ENCODE measurements around the gene BRD4. TPM values are rescaled to one million over a fixed set of nuclear protein-coding genes. Genes with fewer than 3 reads are reported as not detected.
A peak's percentile ranks its signal among the peaks of the same experiment; 100 is the strongest.

The BRD4 gene
- total RNA-seq, 1 donor = 25.7 TPM

DNA sequence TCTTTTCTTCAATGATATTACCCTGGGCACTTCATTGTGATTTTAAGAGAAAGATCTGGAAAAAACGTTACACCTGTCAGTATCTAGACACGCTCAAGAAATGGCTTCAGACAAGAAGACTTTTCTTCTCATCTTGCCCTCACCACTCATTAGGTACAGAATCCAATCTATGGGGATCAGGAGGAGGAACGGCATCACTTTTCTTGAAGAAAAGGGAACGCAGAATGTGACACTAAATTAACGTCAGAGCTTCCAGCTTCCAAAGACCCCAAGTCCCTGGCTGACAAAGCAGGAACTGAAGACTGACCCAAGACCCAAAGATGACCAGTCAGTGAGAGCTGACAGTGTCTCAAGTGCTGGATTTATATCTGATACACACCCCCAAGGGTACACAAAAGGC lies 48.2 kb downstream of the BRD4 start:
- Histone ChIP-seq H4K20me1 (ENCODE audit: insufficient read depth, low read length) (peaks cover 100% of the 10 kb centered on the region), H3K4me1 (ENCODE audit: insufficient read depth, low read length) (peaks cover 52% of the 10 kb centered on the region), H3K9me3 (ENCODE audit: low read depth, low read length) (no peaks in the 10 kb centered on the region), H3K27me3 (ENCODE audit: insufficient read depth, low read length) (no peaks in the 10 kb centered on the region), H3K27ac (ENCODE audit: low read depth, low read length) (peak overlapping the region; percentile 51), H3K4me3 (ENCODE audit: insufficient read depth, low read length) (no peak overlapping the region), H3K36me3 (ENCODE audit: insufficient read depth, low read length) (no peaks in the 10 kb centered on the region), H3K4me2 (ENCODE audit: insufficient read depth, low read length) (peak overlapping the region; percentile 53), H2AFZ (ENCODE audit: low read length) (no peak overlapping the region), H3K79me2 (ENCODE audit: insufficient read depth, low read length) (peaks cover 100% of the 10 kb centered on the region)
- DNase-seq (ENCODE audit: insufficient read length, low spot score, missing footprints) = no peak
- TF ChIP-seq, protein P1, sequence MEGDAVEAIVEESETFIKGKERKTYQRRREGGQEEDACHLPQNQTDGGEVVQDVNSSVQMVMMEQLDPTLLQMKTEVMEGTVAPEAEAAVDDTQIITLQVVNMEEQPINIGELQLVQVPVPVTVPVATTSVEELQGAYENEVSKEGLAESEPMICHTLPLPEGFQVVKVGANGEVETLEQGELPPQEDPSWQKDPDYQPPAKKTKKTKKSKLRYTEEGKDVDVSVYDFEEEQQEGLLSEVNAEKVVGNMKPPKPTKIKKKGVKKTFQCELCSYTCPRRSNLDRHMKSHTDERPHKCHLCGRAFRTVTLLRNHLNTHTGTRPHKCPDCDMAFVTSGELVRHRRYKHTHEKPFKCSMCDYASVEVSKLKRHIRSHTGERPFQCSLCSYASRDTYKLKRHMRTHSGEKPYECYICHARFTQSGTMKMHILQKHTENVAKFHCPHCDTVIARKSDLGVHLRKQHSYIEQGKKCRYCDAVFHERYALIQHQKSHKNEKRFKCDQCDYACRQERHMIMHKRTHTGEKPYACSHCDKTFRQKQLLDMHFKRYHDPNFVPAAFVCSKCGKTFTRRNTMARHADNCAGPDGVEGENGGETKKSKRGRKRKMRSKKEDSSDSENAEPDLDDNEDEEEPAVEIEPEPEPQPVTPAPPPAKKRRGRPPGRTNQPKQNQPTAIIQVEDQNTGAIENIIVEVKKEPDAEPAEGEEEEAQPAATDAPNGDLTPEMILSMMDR (IDR thresholded peaks at IDR 0.05; ENCODE audit: extremely low read depth, low read depth, low read length) = no peak

DNA sequence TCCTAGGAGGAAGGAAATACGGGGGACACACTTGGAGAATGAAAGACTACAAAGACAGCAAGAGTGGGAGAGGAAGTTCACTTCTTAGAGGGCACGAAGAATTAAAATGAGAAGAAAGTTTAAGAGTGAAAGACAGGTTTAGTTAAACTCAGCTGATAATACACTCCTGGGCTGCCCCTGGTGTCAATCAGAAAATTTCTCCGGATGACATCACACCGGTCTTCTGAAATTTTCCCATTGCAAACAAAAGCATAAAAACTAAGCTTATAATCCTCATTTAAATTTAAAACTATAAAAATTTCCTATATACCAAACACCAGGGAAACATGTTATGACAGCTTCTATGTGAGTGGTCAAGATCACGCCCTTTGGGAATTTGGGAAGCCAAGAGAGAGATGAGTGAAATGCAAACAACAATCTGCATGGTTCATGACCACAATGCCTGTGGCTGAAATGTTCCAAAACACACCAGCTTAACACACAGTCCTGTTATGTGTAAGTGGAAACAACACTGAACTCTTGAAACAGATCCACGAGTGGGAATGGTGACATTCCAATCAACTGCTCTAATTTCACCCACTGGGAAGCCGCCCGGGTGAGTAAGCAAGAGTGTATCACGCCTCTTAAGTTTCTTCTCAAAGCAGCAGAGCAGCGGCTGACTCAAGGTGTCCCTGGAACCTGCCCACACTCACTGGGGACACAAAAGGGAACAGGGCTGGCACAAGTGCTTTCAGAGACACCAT lies 49.0 kb downstream of the BRD4 start:
- H3K27ac ChIP-seq (ENCODE audit: low read depth, low read length) = peak overlapping the region; percentile 51
- H3K36me3 ChIP-seq (ENCODE audit: insufficient read depth, low read length) = no peaks in the 10 kb centered on the region
- no peaks in the 10 kb centered on the region for H3K9me3 ChIP-seq (ENCODE audit: low read depth, low read length)
- no peaks in the 10 kb centered on the region for H3K27me3 ChIP-seq (ENCODE audit: insufficient read depth, low read length)
- DNase-seq (ENCODE audit: insufficient read length, low spot score, missing footprints) = no peak
- peaks cover 100% of the 10 kb centered on the region for H4K20me1 ChIP-seq (ENCODE audit: insufficient read depth, low read length)
- peaks cover 52% of the 10 kb centered on the region for H3K4me1 ChIP-seq (ENCODE audit: insufficient read depth, low read length)
- TF ChIP-seq, protein P1 (IDR thresholded peaks at IDR 0.05; ENCODE audit: extremely low read depth, low read depth, low read length) = no peak
- H3K79me2 ChIP-seq (ENCODE audit: insufficient read depth, low read length) = peaks cover 100% of the 10 kb centered on the region
- peak overlapping the region; percentile 4 for H3K4me3 ChIP-seq (ENCODE audit: insufficient read depth, low read length)
- peak overlapping the region; percentile 53 for H3K4me2 ChIP-seq (ENCODE audit: insufficient read depth, low read length)
- H2AFZ ChIP-seq (ENCODE audit: low read length) = no peak overlapping the region

DNA sequence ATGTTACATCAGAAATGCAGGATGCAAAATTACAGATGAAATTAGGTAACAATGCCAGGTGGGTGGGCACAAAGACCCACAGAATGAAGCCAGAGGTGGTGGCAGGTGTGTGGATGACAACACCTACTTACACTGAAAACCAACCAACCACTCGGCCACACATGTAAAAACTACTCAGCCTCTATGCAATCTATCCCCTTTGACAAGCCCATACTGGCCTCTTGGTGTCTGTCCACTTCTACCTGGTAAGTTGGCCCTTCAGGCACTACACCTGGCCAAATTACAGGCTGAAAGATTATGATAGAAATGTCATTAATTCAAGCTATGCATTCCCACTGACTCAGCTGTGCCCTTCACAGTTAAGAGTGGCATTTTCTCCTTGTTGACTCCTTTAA lies 50.0 kb downstream of the BRD4 start:
- peak overlapping the region; percentile 43 for H3K27ac ChIP-seq (ENCODE audit: low read depth, low read length)
- no peak overlapping the region for H3K4me3 ChIP-seq (ENCODE audit: insufficient read depth, low read length)
- H2AFZ ChIP-seq (ENCODE audit: low read length) = no peak overlapping the region
- peaks cover 100% of the 10 kb centered on the region for H3K79me2 ChIP-seq (ENCODE audit: insufficient read depth, low read length)
- no peaks in the 10 kb centered on the region for H3K27me3 ChIP-seq (ENCODE audit: insufficient read depth, low read length)
- peaks cover 95% of the 10 kb centered on the region for H4K20me1 ChIP-seq (ENCODE audit: insufficient read depth, low read length)
- TF ChIP-seq, protein P1 (IDR thresholded peaks at IDR 0.05; ENCODE audit: extremely low read depth, low read depth, low read length) = no peak
- DNase-seq (ENCODE audit: insufficient read length, low spot score, missing footprints) = no peak
- no peak overlapping the region for H3K4me2 ChIP-seq (ENCODE audit: insufficient read depth, low read length)
- peaks cover 52% of the 10 kb centered on the region for H3K4me1 ChIP-seq (ENCODE audit: insufficient read depth, low read length)
- H3K36me3 ChIP-seq (ENCODE audit: insufficient read depth, low read length) = no peaks in the 10 kb centered on the region
- H3K9me3 ChIP-seq (ENCODE audit: low read depth, low read length) = no peaks in the 10 kb centered on the region

DNA sequence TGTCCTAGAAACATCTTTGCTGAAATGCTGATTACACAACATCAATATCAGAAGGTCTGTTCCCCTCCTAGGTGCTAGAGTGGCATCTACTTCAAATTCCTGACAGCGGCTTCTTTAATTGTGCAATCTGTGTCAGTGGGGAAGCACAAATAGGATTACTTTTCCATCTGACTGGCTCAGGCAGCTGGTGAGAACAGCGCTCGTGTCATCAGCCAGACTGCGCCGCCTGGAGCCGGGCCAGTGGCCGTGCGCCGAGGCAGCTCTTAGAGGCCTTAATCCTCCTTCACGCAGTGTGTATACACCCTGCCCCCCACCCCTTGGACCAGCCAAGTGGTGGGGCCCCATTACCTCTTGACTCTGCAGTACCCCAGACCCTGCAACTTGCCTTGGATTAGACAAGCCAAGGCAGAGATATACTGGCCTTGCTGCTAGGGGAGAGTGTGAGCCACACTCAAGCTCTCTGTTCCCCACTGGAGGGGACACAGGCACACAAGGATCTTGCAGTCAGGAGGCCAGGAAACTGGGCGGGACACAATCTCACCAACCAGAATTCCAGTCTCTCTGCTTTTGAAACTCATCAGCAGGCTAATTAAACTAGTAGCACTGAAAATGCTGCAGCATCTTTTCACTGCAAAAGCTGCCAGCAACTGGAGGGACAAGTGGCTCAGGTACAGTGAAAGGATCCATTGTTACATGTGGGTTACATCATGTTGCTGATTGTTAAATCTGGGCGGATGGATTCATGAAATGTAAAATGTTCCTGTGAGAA lies 51.2 kb downstream of the BRD4 start:
- Histone ChIP-seq H3K4me2 (ENCODE audit: insufficient read depth, low read length) (peak overlapping the region; percentile 50), H3K27ac (ENCODE audit: low read depth, low read length) (peak overlapping the region; percentile 38), H3K36me3 (ENCODE audit: insufficient read depth, low read length) (no peaks in the 10 kb centered on the region), H3K79me2 (ENCODE audit: insufficient read depth, low read length) (peaks cover 100% of the 10 kb centered on the region), H3K4me3 (ENCODE audit: insufficient read depth, low read length) (no peak overlapping the region), H3K9me3 (ENCODE audit: low read depth, low read length) (no peaks in the 10 kb centered on the region), H4K20me1 (ENCODE audit: insufficient read depth, low read length) (peaks cover 93% of the 10 kb centered on the region), H2AFZ (ENCODE audit: low read length) (no peak overlapping the region), H3K27me3 (ENCODE audit: insufficient read depth, low read length) (no peaks in the 10 kb centered on the region), H3K4me1 (ENCODE audit: insufficient read depth, low read length) (peaks cover 59% of the 10 kb centered on the region)
- TF ChIP-seq, protein P1 (IDR thresholded peaks at IDR 0.05; ENCODE audit: extremely low read depth, low read depth, low read length) = peak; percentile 16
- DNase-seq (ENCODE audit: insufficient read length, low spot score, missing footprints) = peak; percentile 90

All from osteoblast (primary cell).